Glutamatergic neuron (in vitro differentiated cells): ENCODE results near the gene CD300LG. TPM values are rescaled to one million over a fixed set of nuclear protein-coding genes. Genes with fewer than 3 reads are reported as not detected.
"Not testable (repeated sequence)": the region's sequence is repeated elsewhere in the genome, so short reads cannot be mapped to it uniquely, and the experiment has no call there.

ENCODE experiments used
- DNase-seq: peaks from one replicate; pipeline ENCODE4 v3.0.0; 2022
- H3K27ac Mint-ChIP-seq: one replicate; pipeline ENCODE4 v1.8.0; 2020; ENCODE audit warnings: mild to moderate bottlenecking, mixed read lengths, inconsistent platforms; ENCODE audit not compliant: unreplicated experiment
- H3K27me3 Mint-ChIP-seq: one replicate; pipeline ENCODE4 v1.8.0; 2020; ENCODE audit warnings: mild to moderate bottlenecking, moderate library complexity, mixed read lengths, inconsistent platforms; ENCODE audit not compliant: unreplicated experiment
- H3K36me3 Mint-ChIP-seq: one replicate; pipeline ENCODE4 v1.8.0; 2020; ENCODE audit warnings: mild to moderate bottlenecking, mixed read lengths, inconsistent platforms; ENCODE audit not compliant: unreplicated experiment
- H3K4me1 Mint-ChIP-seq: one replicate; pipeline ENCODE4 v1.8.0; 2020; ENCODE audit warnings: mild to moderate bottlenecking, low read depth, mixed read lengths, inconsistent platforms; ENCODE audit not compliant: unreplicated experiment
- H3K4me3 Mint-ChIP-seq: one replicate; pipeline ENCODE4 v1.8.0; 2020; ENCODE audit warnings: mild to moderate bottlenecking, mixed read lengths, inconsistent platforms; ENCODE audit not compliant: unreplicated experiment
- H3K9me3 Mint-ChIP-seq: one replicate; pipeline ENCODE4 v1.8.0; 2020; ENCODE audit warnings: mild to moderate bottlenecking, moderate library complexity, mixed read lengths, inconsistent platforms; ENCODE audit not compliant: unreplicated experiment
- CTCF ChIP-seq: fragments of 200-600 bp; sonication (generic); IDR thresholded peaks from one replicate; pipeline ENCODE4 v1.5.0; 2021; ENCODE audit not compliant: partially characterized antibody, unreplicated experiment
- total RNA-seq: library from RNA; stranded (reverse); fragmentation: NEBNext Ultra II Directional; extraction: Animal tissue kit (Norgen Biotek cat#: 25700); gene quantifications from one replicate; pipeline ENCODE4 v1.2.1, GENCODE V29; 2021; ENCODE audit not compliant: unreplicated experiment

The CD300LG gene
- total RNA-seq, 1 donor from 2014 or later, result not detected

GRCh38 chr17:43861960-43862359 lies 15.0 kb downstream of the CD300LG start:
- no peak overlapping the region for H3K4me3 Mint-ChIP-seq

GRCh38 chr17:43864161-43864984 lies 17.4 kb downstream of the CD300LG start:
- Mint-ChIP-seq H3K27ac (no peak overlapping the region), H3K27me3 (peaks cover 4% of the 10 kb centered on the region), H3K4me3 (no peak overlapping the region), H3K36me3 (no peaks in the 10 kb centered on the region), H3K4me1 (no peaks in the 10 kb centered on the region), H3K9me3 (peaks cover 2% of the 10 kb centered on the region)
- TF ChIP-seq CTCF, result no peak
- no peak for DNase-seq

More at GRCh38 chr17:43861960-43862359, 15.0 kb downstream of the CD300LG start:
- no peak for TF ChIP-seq CTCF
- Mint-ChIP-seq H3K4me1 (no peaks in the 10 kb centered on the region), H3K27me3 (peaks cover 4% of the 10 kb centered on the region), H3K9me3 (peaks cover 2% of the 10 kb centered on the region), H3K27ac (no peak overlapping the region), H3K36me3 (no peaks in the 10 kb centered on the region)
- no peak for DNase-seq

GRCh38 chr17:43868226-43868994 lies 21.4 kb downstream of the CD300LG start:
- H3K27me3 Mint-ChIP-seq, result peaks cover 2% of the 10 kb centered on the region
- peaks cover under 1% of the 10 kb centered on the region for H3K9me3 Mint-ChIP-seq
- no peaks in the 10 kb centered on the region for H3K4me1 Mint-ChIP-seq
- TF ChIP-seq CTCF, result no peak
- DNase-seq, result no peak
- no peak overlapping the region for H3K4me3 Mint-ChIP-seq
- no peaks in the 10 kb centered on the region for H3K36me3 Mint-ChIP-seq
- no peak overlapping the region for H3K27ac Mint-ChIP-seq

- H3K4me1 Mint-ChIP-seq, H3K9me3 Mint-ChIP-seq, H3K27ac Mint-ChIP-seq, DNase-seq, H3K36me3 Mint-ChIP-seq, H3K4me3 Mint-ChIP-seq, H3K27me3 Mint-ChIP-seq: not testable (repeated sequence)
These were observed 22.1 kb downstream of the CD300LG start for GRCh38 chr17:43869031-43869430.

- H3K36me3 Mint-ChIP-seq, result peaks cover 4% of the 10 kb centered on the region
- no peak for TF ChIP-seq CTCF
- no peaks in the 10 kb centered on the region for H3K4me1 Mint-ChIP-seq
- peaks cover 3% of the 10 kb centered on the region for H3K27me3 Mint-ChIP-seq
- H3K27ac Mint-ChIP-seq, result no peak overlapping the region
- H3K9me3 Mint-ChIP-seq, result no peaks in the 10 kb centered on the region
- DNase-seq, result no peak
- no peak overlapping the region for H3K4me3 Mint-ChIP-seq
These were observed 25.1 kb downstream of the CD300LG start for GRCh38 chr17:43871946-43872690.
